DOHH2 (cell line): ENCODE results near the gene CDK17.

ENCODE experiments used
- H3F3A ChIP-seq: fragments of 200-600 bp; sonication (generic), shearing (Covaris generic); 2 replicates; pipeline ENCODE4 v1.6.0; 2016; ENCODE audit warnings: antibody characterized with exemption, mild to moderate bottlenecking; ENCODE audit not compliant: control insufficient read depth, insufficient read depth
- H3K27ac ChIP-seq: fragments of 200-600 bp; sonication (generic); 2 replicates; pipeline ENCODE4 v1.5.1; 2014; ENCODE audit warnings: low read depth, mild to moderate bottlenecking, low read length, moderate library complexity
- H3K27me3 ChIP-seq: fragments of 200-600 bp; sonication (generic); 2 replicates; pipeline ENCODE4 v1.6.1; 2014; ENCODE audit warnings: mild to moderate bottlenecking, low read length, mixed read lengths; ENCODE audit not compliant: control insufficient read depth
- H3K36me3 ChIP-seq: fragments of 200-600 bp; sonication (generic); 2 replicates; pipeline ENCODE4 v1.6.1; 2014; ENCODE audit warnings: mild to moderate bottlenecking, low read length, moderate library complexity, mixed read lengths; ENCODE audit not compliant: control insufficient read depth
- H3K4me1 ChIP-seq: fragments of 200-600 bp; sonication (generic); 2 replicates; pipeline ENCODE4 v1.6.1; 2014; ENCODE audit warnings: mild to moderate bottlenecking, low read length, mixed read lengths; ENCODE audit not compliant: control insufficient read depth
- H3K4me2 ChIP-seq: fragments of 200-600 bp; sonication (generic); 2 replicates; pipeline ENCODE4 v1.6.0; 2014; ENCODE audit warnings: mild to moderate bottlenecking, low read length, moderate library complexity
- H3K4me3 ChIP-seq: fragments of 200-600 bp; sonication (generic); 2 replicates; pipeline ENCODE4 v1.5.1; 2014; ENCODE audit warnings: mild to moderate bottlenecking, low read length, mixed read lengths
- H3K79me2 ChIP-seq: fragments of 200-600 bp; sonication (generic); 2 replicates; pipeline ENCODE4 v1.6.1; 2014; ENCODE audit warnings: mild to moderate bottlenecking, low read length, mixed read lengths; ENCODE audit not compliant: control insufficient read depth
- H3K9me2 ChIP-seq: fragments of 200-600 bp; sonication (generic); replicated peaks from 2 replicates; pipeline ENCODE4 v1.6.1; 2014; ENCODE audit warnings: mild to moderate bottlenecking, low read length, mixed read lengths; ENCODE audit not compliant: control insufficient read depth
- H3K9me3 ChIP-seq: fragments of 200-600 bp; sonication (generic); 2 replicates; pipeline ENCODE4 v1.6.1; 2014; ENCODE audit warnings: antibody characterized with exemption, low read length, mixed read lengths; ENCODE audit not compliant: control insufficient read depth, insufficient read depth
- H4K20me1 ChIP-seq: fragments of 200-600 bp; sonication (generic); 2 replicates; pipeline ENCODE4 v1.6.0; 2014; ENCODE audit warnings: low read depth, mild to moderate bottlenecking, antibody characterized with exemption, low read length, moderate library complexity; ENCODE audit not compliant: control insufficient read depth, insufficient read depth
- EZH2phosphoT487 ChIP-seq: fragments of 200-600 bp; sonication (generic); IDR thresholded peaks from 2 replicates; pipeline ENCODE4 v1.6.1; 2017; ENCODE audit warnings: borderline replicate concordance, mild to moderate bottlenecking, antibody characterized with exemption, low read length, moderate library complexity, mixed read lengths
- TF ChIP-seq, protein P1 (sequence below): fragments of 200-600 bp; sonication (generic); IDR thresholded peaks from one replicate; pipeline ENCODE4 v1.5.1; 2014; ENCODE audit warnings: antibody characterized with exemption, mild to moderate bottlenecking, low read depth, low read length; ENCODE audit not compliant: poor library complexity, severe bottlenecking

The CDK17 gene

DNA sequence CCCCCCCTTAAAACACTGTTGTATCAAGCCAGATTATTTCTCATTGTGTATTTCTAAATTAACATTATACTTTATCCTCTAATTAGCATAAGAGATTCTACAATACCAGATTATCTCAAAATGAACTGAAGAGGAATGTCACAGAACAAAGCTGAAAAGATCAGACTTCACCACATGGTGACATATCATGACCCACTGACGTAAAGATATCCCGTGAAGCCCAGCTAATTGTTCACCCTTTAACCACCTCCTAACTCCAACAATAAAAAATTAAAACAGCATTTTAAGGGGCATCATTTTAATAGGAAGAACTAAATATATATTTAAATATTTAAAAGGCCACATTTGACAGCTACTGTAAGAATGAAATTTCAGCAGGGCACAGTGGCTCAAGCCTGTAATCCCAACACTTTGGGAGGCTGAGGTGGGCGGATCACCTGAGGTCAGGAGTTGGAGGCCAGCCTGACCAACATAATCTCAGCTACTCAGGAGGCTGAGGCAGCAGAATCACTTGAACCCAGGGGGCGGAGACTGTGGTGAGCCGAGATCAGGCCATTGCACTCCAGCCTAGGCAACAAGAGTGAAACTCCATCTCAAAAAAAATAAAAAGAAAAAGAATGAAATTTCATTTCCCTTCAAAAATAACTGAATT, 29.0 kb downstream of the CDK17 start:
- TF ChIP-seq, protein P1, sequence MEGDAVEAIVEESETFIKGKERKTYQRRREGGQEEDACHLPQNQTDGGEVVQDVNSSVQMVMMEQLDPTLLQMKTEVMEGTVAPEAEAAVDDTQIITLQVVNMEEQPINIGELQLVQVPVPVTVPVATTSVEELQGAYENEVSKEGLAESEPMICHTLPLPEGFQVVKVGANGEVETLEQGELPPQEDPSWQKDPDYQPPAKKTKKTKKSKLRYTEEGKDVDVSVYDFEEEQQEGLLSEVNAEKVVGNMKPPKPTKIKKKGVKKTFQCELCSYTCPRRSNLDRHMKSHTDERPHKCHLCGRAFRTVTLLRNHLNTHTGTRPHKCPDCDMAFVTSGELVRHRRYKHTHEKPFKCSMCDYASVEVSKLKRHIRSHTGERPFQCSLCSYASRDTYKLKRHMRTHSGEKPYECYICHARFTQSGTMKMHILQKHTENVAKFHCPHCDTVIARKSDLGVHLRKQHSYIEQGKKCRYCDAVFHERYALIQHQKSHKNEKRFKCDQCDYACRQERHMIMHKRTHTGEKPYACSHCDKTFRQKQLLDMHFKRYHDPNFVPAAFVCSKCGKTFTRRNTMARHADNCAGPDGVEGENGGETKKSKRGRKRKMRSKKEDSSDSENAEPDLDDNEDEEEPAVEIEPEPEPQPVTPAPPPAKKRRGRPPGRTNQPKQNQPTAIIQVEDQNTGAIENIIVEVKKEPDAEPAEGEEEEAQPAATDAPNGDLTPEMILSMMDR = no peak
- no peak for TF ChIP-seq EZH2phosphoT487
- H4K20me1 ChIP-seq = peaks cover 17% of the 10 kb centered on the region; the same call in 1 of the 2 replicates
- H3K79me2 ChIP-seq = peaks cover 96% of the 10 kb centered on the region
- no peak overlapping the region for H3K4me2 ChIP-seq
- no peaks in the 10 kb centered on the region for H3K36me3 ChIP-seq
- no peak overlapping the region for H3K4me3 ChIP-seq
- H3K9me3 ChIP-seq = no peaks in the 10 kb centered on the region
- no peaks in the 10 kb centered on the region for H3K9me2 ChIP-seq
- no peaks in the 10 kb centered on the region for H3K27me3 ChIP-seq
- no peaks in the 10 kb centered on the region for H3F3A ChIP-seq
- no peak overlapping the region for H3K27ac ChIP-seq
- H3K4me1 ChIP-seq = peaks cover 46% of the 10 kb centered on the region

DNA sequence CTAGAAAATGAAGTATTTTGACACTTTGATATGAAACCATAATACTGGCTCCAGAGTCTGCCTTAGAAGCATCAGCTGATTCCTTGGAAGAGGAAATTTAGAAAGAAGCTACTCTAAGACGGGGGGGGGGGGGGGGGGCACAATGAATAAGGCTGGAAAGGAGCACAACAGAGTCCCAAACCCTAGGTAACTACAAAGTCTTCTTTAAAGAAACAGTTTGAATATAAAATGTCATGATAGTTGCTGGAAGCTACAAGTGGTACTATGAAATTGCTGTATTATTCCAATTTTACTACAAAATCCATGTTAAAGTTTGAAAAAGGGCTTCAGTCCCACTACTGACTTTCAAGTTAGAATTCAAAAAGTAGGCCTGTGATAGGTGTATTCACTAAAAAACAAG, 31.6 kb downstream of the CDK17 start:
- Histone ChIP-seq H3K27me3 (no peaks in the 10 kb centered on the region), H3K4me1 (peaks cover 38% of the 10 kb centered on the region), H3K4me3 (no peak overlapping the region), H3K4me2 (no peak overlapping the region), H3K9me3 (no peaks in the 10 kb centered on the region), H3F3A (no peaks in the 10 kb centered on the region; the same call in 1 of the 2 replicates), H4K20me1 (peaks cover 20% of the 10 kb centered on the region; the same call in 1 of the 2 replicates), H3K9me2 (no peaks in the 10 kb centered on the region), H3K36me3 (no peaks in the 10 kb centered on the region; the same call in 1 of the 2 replicates), H3K79me2 (peaks cover 96% of the 10 kb centered on the region), H3K27ac (no peak overlapping the region)
- TF ChIP-seq, protein P1 = no peak
- no peak for TF ChIP-seq EZH2phosphoT487

DNA sequence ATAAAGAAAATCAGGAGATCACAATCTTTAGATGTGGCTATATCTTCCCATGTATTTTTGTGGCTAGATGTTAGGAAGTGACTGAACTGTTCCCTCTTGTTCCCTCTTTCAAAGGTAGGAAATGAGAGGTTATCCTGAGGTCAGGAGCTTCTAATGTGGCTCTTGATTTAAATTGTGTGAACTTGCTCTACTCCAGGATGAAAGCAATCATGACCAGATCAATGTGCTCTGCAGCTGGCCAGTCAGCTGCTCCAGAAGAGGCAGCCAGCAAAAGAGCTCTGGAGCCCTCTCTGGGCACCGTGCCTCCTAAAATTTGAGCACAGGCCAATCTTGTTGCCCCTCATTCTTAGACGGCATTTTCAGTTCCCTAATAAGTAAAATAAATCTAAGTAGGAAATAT, 32.0 kb downstream of the CDK17 start:
- TF ChIP-seq EZH2phosphoT487 = no peak
- TF ChIP-seq, protein P1 = no peak
- H3K27ac ChIP-seq = no peak overlapping the region
- H3K4me2 ChIP-seq = no peak overlapping the region
- peaks cover 21% of the 10 kb centered on the region; the same call in 1 of the 2 replicates for H4K20me1 ChIP-seq
- no peaks in the 10 kb centered on the region; the same call in 1 of the 2 replicates for H3K36me3 ChIP-seq
- H3F3A ChIP-seq = no peaks in the 10 kb centered on the region; the same call in 1 of the 2 replicates
- H3K79me2 ChIP-seq = peaks cover 95% of the 10 kb centered on the region
- H3K4me3 ChIP-seq = no peak overlapping the region
- no peaks in the 10 kb centered on the region for H3K9me3 ChIP-seq
- H3K27me3 ChIP-seq = no peaks in the 10 kb centered on the region
- no peaks in the 10 kb centered on the region for H3K9me2 ChIP-seq
- peaks cover 37% of the 10 kb centered on the region for H3K4me1 ChIP-seq
